Esophagus squamous epithelium (tissue), 5 donors: ENCODE measurements around the gene RTTN. TPM values are rescaled to one million over a fixed set of nuclear protein-coding genes. Genes with fewer than 3 reads are reported as not detected.

Experiments
- DNase-seq: peaks from one replicate; lab custom pipeline; 2025; lab: John Stamatoyannopoulos, UW
- H3K27ac ChIP-seq, 4 donors: fragments of 200-600 bp; sonication (generic); one replicate each; pipeline ENCODE4 v1.5.1; 2016 to 2019; ENCODE audit warnings: mild to moderate bottlenecking in 1 of 4
- H3K27me3 ChIP-seq, 4 donors: fragments of 200-600 bp; sonication (generic); 1 replicate in 3 of 4; 2 replicates in 1 of 4; pipeline versions ENCODE4 v1.5.1 to v1.6.0; 2017 to 2021; ENCODE audit warnings: antibody characterized with exemption in 1 of 4
- H3K36me3 ChIP-seq, 3 donors: fragments of 200-600 bp; sonication (generic); one replicate each; pipeline ENCODE4 v1.5.1; 2016 to 2019
- H3K4me1 ChIP-seq, 3 donors: fragments of 200-600 bp; sonication (generic); one replicate each; pipeline ENCODE4 v1.5.1; 2017 to 2019
- H3K4me3 ChIP-seq, 4 donors: fragments of 200-600 bp; sonication (generic); 1 replicate in 3 of 4; 2 replicates in 1 of 4; pipeline ENCODE4 v1.5.1; 2016 to 2019; ENCODE audit warnings: mild to moderate bottlenecking in 2 of 4, moderate library complexity in 1 of 4
- H3K9me3 ChIP-seq, 3 donors: fragments of 200-600 bp; sonication (generic); one replicate each; pipeline ENCODE4 v1.5.1; 2016 to 2019
- CTCF ChIP-seq, 6 experiments: fragments of 450-650 bp in 4 of 6; fragments of 200-600 bp in 2 of 6; sonication (generic) in 2 of 6; IDR thresholded peaks; one replicate each; pipeline ENCODE4 v1.5.1; 2016 to 2019; ENCODE audit warnings: antibody characterized with exemption in 6 of 6, mild to moderate bottlenecking in 4 of 6, moderate library complexity in 4 of 6
- POLR2A ChIP-seq, 4 donors: fragments of 450-650 bp; IDR thresholded peaks; one replicate each; pipeline ENCODE4 v1.6.1; 2017; ENCODE audit warnings: antibody characterized with exemption in 4 of 4, mild to moderate bottlenecking in 4 of 4, moderate library complexity in 3 of 4
- WGBS, 2 donors: methylation state at CpG; one replicate each; pipeline ENCODE4 v1.1.5; 2018; 5-methylcytosine and 5-hydroxymethylcytosine counted together
- intact Hi-C: fragments of 100-400 bp; cut with DNase I; formaldehyde crosslinking; loops from one replicate; pipeline ENCODE4 v1.15.0; 2022
- total RNA-seq, 4 donors: library from RNA; depleted of rRNA; stranded (reverse); fragments of >200 nt; gene quantifications; one replicate each; pipeline ENCODE4 v1.1.0, GENCODE V29; 2016
- donor health status: DM: yes; HTN: yes; CAD: no.

Gene RTTN
- total RNA-seq, 4 donors from 2014 or later = 4.1 to 14.4 (median 9.2) TPM

GRCh38 chr18:70047931-70048603 is 157.4 kb downstream of the RTTN start:
- TF ChIP-seq POLR2A (IDR thresholded peaks at IDR 0.05) = no peak
- TF ChIP-seq CTCF (IDR thresholded peaks at IDR 0.05) = no peak
- 63 to 72% methylated on average over 4 of the region's 4 CpGs for WGBS, 2 donors
- Histone ChIP-seq H3K36me3 (peaks cover 0 to 30% (median 0%) of the 10 kb centered on the region in 3 donors), H3K4me1 (peaks cover 0 to 7% (median 0%) of the 10 kb centered on the region in 3 donors), H3K27me3 (no peaks in the 10 kb centered on the region), H3K9me3 (no peaks in the 10 kb centered on the region), H3K27ac (no peak overlapping the region), H3K4me3 (no peak overlapping the region)
- DNase-seq = no peak
- intact Hi-C loops = no loop called here

GRCh38 chr18:70046796-70047195 is 158.7 kb downstream of the RTTN start:
- WGBS, 2 donors = 57 to 71% methylated on average over 1 of the region's 1 CpG
- no peak for DNase-seq
- peaks cover 0 to 23% (median 0%) of the 10 kb centered on the region in 3 donors for H3K36me3 ChIP-seq
- no peaks in the 10 kb centered on the region for H3K27me3 ChIP-seq
- H3K9me3 ChIP-seq = no peaks in the 10 kb centered on the region
- intact Hi-C loops = no loop called here
- no peak overlapping the region for H3K4me3 ChIP-seq
- H3K4me1 ChIP-seq = peaks cover 0 to 7% (median 0%) of the 10 kb centered on the region in 3 donors
- H3K27ac ChIP-seq = no peak overlapping the region
- TF ChIP-seq CTCF (IDR thresholded peaks at IDR 0.05) = no peak
- TF ChIP-seq POLR2A (IDR thresholded peaks at IDR 0.05) = no peak

GRCh38 chr18:70046207-70046606 is 159.3 kb downstream of the RTTN start:
- Histone ChIP-seq H3K9me3 (no peaks in the 10 kb centered on the region), H3K27ac (no peak overlapping the region), H3K27me3 (no peaks in the 10 kb centered on the region), H3K4me3 (no peak overlapping the region), H3K36me3 (peaks cover 0 to 18% (median 0%) of the 10 kb centered on the region in 3 donors), H3K4me1 (peaks cover 0 to 7% (median 0%) of the 10 kb centered on the region in 3 donors)
- intact Hi-C loops = no loop called here
- no peak for DNase-seq
- WGBS, 2 donors = 79% methylated on average over 2 of the region's 2 CpGs; no CpG with 5 or more reads in 1 of the 2 donors
- no peak for TF ChIP-seq POLR2A (IDR thresholded peaks at IDR 0.05)
- TF ChIP-seq CTCF (IDR thresholded peaks at IDR 0.05) = no peak

- intact Hi-C loops = no loop called here
- H3K36me3 ChIP-seq = peaks cover 0 to 9% (median 0%) of the 10 kb centered on the region in 3 donors
- no peak for DNase-seq
- WGBS, 2 donors = 11 to 31% methylated on average over 4 of the region's 4 CpGs
- H3K27ac ChIP-seq = no peak overlapping the region
- TF ChIP-seq CTCF (IDR thresholded peaks at IDR 0.05) (no peak), POLR2A (IDR thresholded peaks at IDR 0.05) (no peak)
- H3K9me3 ChIP-seq = no peaks in the 10 kb centered on the region
- H3K4me3 ChIP-seq = no peak overlapping the region
- H3K4me1 ChIP-seq = peaks cover 0 to 7% (median 0%) of the 10 kb centered on the region in 3 donors
- H3K27me3 ChIP-seq = no peaks in the 10 kb centered on the region
These were observed 160.9 kb downstream of the RTTN start for GRCh38 chr18:70044632-70045031.

- no peak for DNase-seq
- H3K36me3 ChIP-seq = peaks cover 0 to 23% (median 0%) of the 10 kb centered on the region in 3 donors
- no peak for TF ChIP-seq CTCF (IDR thresholded peaks at IDR 0.05)
- TF ChIP-seq POLR2A (IDR thresholded peaks at IDR 0.05) = no peak
- no peaks in the 10 kb centered on the region for H3K27me3 ChIP-seq
- H3K4me3 ChIP-seq = no peak overlapping the region
- H3K27ac ChIP-seq = no peak overlapping the region
- WGBS, 2 donors = 64 to 65% methylated on average over 4 of the region's 4 CpGs
- intact Hi-C loops = no loop called here
- no peaks in the 10 kb centered on the region for H3K9me3 ChIP-seq
- no peaks in the 10 kb centered on the region for H3K4me1 ChIP-seq
These were observed 163.9 kb downstream of the RTTN start for GRCh38 chr18:70041459-70042050.
